Gastroesophageal sphincter (tissue), 4 donors: ENCODE data around the gene SPATA16. TPM values are rescaled to one million over a fixed set of nuclear protein-coding genes. Genes with fewer than 3 reads are reported as not detected.

Experiments used
- ATAC-seq: fragments of 150-250 bp; one replicate; pipeline ENCODE4 v1.9.1; 2016; ENCODE audit warnings: mild to moderate bottlenecking, moderate library complexity
- H3K27ac ChIP-seq, 4 donors: fragments of 200-600 bp; sonication (generic) in 3 of 4; 1 replicate in 3 of 4; 2 replicates in 1 of 4; pipeline ENCODE4 v1.5.1; 2016 to 2019
- H3K27me3 ChIP-seq: fragments of 200-600 bp; sonication (generic); one replicate; pipeline ENCODE4 v1.5.1; 2019
- H3K36me3 ChIP-seq, 2 donors: fragments of 200-600 bp; sonication (generic); one replicate each; pipeline ENCODE4 v1.5.1; 2019; ENCODE audit warnings: control low read depth in 1 of 2
- H3K4me1 ChIP-seq, 3 donors: fragments of 200-600 bp; sonication (generic); 1 replicate in 2 of 3; 2 replicates in 1 of 3; pipeline ENCODE4 v1.5.1; 2016 to 2019; ENCODE audit warnings: control low read depth in 2 of 3
- H3K4me3 ChIP-seq, 2 donors: fragments of 200-600 bp; sonication (generic); one replicate each; pipeline ENCODE4 v1.5.1; 2019; ENCODE audit warnings: mild to moderate bottlenecking in 1 of 2, moderate library complexity in 1 of 2
- H3K9me3 ChIP-seq, 3 donors: fragments of 200-600 bp; sonication (generic); one replicate each; pipeline ENCODE4 v1.5.1; 2017 to 2019; ENCODE audit warnings: control low read depth in 2 of 3
- EP300 ChIP-seq: sonication (generic); formaldehyde crosslinking; IDR thresholded peaks from one replicate; pipeline ENCODE4 v1.6.1; 2017; ENCODE audit warnings: antibody characterized with exemption, mild to moderate bottlenecking
- POLR2A ChIP-seq, 2 donors: fragments of 450-650 bp; IDR thresholded peaks; one replicate each; pipeline ENCODE4 v1.6.1; 2017; ENCODE audit warnings: antibody characterized with exemption in 2 of 2, mild to moderate bottlenecking in 2 of 2, moderate library complexity in 1 of 2
- POLR2AphosphoS5 ChIP-seq: sonication (generic); formaldehyde crosslinking; IDR thresholded peaks from one replicate; pipeline ENCODE4 v1.6.1; 2017; ENCODE audit warnings: antibody characterized with exemption
- WGBS, 2 donors: methylation state at CpG; one replicate each; pipeline ENCODE4 v1.1.5; 2018; ENCODE audit warnings: low coverage in 1 of 2; 5-methylcytosine and 5-hydroxymethylcytosine counted together
- total RNA-seq, 4 donors: library from RNA; depleted of rRNA; stranded (reverse); fragments of >200 nt; gene quantifications; one replicate each; pipeline ENCODE4 v1.1.0, GENCODE V29; 2016
- TF ChIP-seq, protein P1 (sequence below), 4 experiments: fragments of 200-600 bp in 2 of 4; fragments of 450-650 bp in 2 of 4; sonication (generic) in 1 of 4; IDR thresholded peaks; one replicate each; pipeline ENCODE4 v1.5.1; 2017 to 2019; ENCODE audit warnings: antibody characterized with exemption in 4 of 4, mild to moderate bottlenecking in 2 of 4, moderate library complexity in 2 of 4

SPATA16 gene
- total RNA-seq, 4 donors from 2014 or later = not detected

DNA sequence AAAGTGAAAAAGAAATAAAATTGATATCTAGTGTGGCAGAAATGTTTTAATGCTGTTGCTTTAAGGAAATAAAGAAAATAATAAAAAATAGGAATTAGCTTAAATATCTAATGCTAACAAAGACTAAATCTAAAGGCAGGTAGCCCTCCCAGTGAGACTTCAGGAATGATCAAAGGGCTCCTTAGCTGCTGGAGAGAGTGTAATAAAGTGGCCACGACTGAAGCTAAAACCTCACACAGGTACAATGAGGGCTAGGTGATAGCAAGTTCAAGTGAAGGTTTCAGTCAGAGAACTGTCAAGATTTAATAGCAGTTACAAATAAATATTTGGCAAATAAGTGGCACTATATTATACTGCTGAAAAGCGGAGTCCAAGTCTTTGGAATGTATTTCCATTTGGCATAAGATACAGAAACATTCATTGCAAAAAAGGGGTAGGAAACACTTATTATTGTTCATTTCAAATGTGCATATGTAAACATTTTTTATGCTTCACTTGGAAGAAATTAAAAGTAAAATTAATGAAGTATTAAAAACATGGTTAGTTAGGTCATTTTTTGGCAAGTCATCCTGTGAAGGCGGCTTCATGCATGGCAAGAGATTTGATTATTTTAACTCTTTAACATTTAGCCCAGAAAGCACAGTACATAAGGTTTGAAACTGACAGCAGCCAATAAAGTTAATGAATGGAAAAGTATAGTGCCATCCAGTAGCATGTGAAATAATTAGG is 222.3 kb downstream of the SPATA16 start:
- no peak overlapping the region for H3K4me3 ChIP-seq
- WGBS, 2 donors = 40% methylated on average over 3 of the region's 3 CpGs

DNA sequence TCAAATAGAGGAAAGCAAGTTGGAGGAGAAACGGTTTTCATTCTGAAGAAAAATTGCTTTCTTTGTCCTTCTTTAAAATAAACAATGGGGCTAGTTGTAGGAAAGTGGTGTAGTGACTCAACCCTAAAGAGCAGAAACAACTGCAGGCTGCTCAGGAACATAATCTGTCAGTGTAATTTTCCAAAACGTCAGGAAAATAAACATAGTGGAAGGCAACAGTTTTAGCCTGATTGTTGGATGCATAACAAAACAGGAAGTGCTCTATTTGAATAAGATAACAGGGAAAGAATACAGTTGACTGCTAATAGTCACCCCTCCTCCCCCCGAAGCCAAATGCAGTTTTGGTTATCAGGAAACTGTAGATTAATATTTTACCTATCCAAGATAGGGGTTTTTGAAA is 222.9 kb downstream of the SPATA16 start:
- no peaks in the 10 kb centered on the region for H3K36me3 ChIP-seq
- no peak overlapping the region for H3K4me3 ChIP-seq
- TF ChIP-seq, protein P1, sequence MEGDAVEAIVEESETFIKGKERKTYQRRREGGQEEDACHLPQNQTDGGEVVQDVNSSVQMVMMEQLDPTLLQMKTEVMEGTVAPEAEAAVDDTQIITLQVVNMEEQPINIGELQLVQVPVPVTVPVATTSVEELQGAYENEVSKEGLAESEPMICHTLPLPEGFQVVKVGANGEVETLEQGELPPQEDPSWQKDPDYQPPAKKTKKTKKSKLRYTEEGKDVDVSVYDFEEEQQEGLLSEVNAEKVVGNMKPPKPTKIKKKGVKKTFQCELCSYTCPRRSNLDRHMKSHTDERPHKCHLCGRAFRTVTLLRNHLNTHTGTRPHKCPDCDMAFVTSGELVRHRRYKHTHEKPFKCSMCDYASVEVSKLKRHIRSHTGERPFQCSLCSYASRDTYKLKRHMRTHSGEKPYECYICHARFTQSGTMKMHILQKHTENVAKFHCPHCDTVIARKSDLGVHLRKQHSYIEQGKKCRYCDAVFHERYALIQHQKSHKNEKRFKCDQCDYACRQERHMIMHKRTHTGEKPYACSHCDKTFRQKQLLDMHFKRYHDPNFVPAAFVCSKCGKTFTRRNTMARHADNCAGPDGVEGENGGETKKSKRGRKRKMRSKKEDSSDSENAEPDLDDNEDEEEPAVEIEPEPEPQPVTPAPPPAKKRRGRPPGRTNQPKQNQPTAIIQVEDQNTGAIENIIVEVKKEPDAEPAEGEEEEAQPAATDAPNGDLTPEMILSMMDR (IDR thresholded peaks at IDR 0.05) = no peak
- TF ChIP-seq EP300 (no peak), POLR2A (IDR thresholded peaks at IDR 0.05) (no peak), POLR2AphosphoS5 (no peak)
- H3K27me3 ChIP-seq = no peaks in the 10 kb centered on the region
- no peak for ATAC-seq
- no peaks in the 10 kb centered on the region for H3K9me3 ChIP-seq
- 10 to 22% methylated on average over 3 of the region's 3 CpGs for WGBS, 2 donors
- H3K4me1 ChIP-seq = no peaks in the 10 kb centered on the region
- no peak overlapping the region for H3K27ac ChIP-seq

More for the DNA sequence above, 222.3 kb downstream of the SPATA16 start:
- no peaks in the 10 kb centered on the region for H3K4me1 ChIP-seq
- no peak for ATAC-seq
- no peak for TF ChIP-seq EP300
- H3K36me3 ChIP-seq = no peaks in the 10 kb centered on the region
- H3K27me3 ChIP-seq = no peaks in the 10 kb centered on the region
- H3K27ac ChIP-seq = no peak overlapping the region
- no peaks in the 10 kb centered on the region for H3K9me3 ChIP-seq

DNA sequence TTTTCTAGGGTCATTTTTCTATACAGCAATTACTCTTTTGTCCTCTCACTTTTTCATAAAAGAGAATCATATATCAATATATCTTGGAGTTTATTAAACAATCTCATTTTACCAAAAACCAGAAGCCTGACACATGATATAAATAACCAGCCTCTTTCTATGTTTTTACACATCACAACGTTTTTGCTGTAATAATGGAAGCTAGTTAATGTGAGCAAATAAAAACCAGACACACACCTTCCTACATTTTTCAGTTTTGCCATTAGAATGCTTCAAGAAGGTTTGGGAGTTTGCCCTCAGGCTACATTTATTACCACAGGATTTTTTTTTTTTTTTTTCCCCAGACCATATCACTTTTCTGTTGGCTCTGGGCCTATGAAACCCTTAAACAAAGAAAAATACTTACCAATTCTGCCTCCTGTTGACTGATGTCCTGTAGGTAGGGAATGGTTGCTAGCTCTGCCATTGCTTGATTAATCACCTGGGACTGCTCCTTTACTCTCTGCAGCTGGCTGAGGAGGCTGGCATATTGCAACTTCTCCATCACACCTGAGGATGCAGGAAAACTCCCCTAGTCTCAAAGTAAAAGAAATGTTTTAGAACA is 225.0 kb downstream of the SPATA16 start:
- no peaks in the 10 kb centered on the region for H3K9me3 ChIP-seq

DNA sequence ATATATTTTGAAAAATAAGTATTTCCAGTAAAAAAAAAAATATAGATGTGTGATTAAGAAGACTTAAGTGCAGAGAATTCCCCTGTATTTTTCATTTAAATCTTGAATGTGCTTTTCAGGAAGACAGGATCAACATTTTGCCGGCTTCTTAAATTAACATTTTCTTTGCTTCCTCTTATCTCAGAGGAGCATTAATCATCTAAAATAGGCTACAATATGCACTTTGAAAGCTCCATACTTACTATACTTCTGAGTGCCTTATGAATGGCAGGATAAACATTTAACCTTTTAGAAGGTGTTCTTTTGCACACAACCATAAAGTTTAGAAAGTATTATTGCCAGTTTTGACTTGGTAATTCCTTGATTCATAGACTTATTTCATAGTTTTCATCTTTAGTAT is 226.2 kb downstream of the SPATA16 start:
- Histone ChIP-seq H3K4me1 (no peaks in the 10 kb centered on the region), H3K27ac (no peak overlapping the region), H3K36me3 (no peaks in the 10 kb centered on the region), H3K4me3 (no peak overlapping the region), H3K27me3 (no peaks in the 10 kb centered on the region), H3K9me3 (no peaks in the 10 kb centered on the region)
- 8 to 11% methylated on average over 1 of the region's 1 CpG for WGBS, 2 donors
- TF ChIP-seq EP300 = no peak
- TF ChIP-seq POLR2AphosphoS5 = no peak
- no peak for TF ChIP-seq POLR2A (IDR thresholded peaks at IDR 0.05)
- TF ChIP-seq, protein P1 (IDR thresholded peaks at IDR 0.05) = no peak
- no peak for ATAC-seq

More for the DNA sequence above, 225.0 kb downstream of the SPATA16 start:
- WGBS, 2 donors = 56 to 57% methylated on average over 1 of the region's 1 CpG
- no peaks in the 10 kb centered on the region for H3K4me1 ChIP-seq
- H3K36me3 ChIP-seq = no peaks in the 10 kb centered on the region
- no peak for ATAC-seq
- TF ChIP-seq, protein P1 (IDR thresholded peaks at IDR 0.05) = no peak
- TF ChIP-seq POLR2AphosphoS5 (no peak), POLR2A (IDR thresholded peaks at IDR 0.05) (no peak), EP300 (no peak)
- no peak overlapping the region for H3K4me3 ChIP-seq
- H3K27ac ChIP-seq = no peak overlapping the region
- H3K27me3 ChIP-seq = no peaks in the 10 kb centered on the region

DNA sequence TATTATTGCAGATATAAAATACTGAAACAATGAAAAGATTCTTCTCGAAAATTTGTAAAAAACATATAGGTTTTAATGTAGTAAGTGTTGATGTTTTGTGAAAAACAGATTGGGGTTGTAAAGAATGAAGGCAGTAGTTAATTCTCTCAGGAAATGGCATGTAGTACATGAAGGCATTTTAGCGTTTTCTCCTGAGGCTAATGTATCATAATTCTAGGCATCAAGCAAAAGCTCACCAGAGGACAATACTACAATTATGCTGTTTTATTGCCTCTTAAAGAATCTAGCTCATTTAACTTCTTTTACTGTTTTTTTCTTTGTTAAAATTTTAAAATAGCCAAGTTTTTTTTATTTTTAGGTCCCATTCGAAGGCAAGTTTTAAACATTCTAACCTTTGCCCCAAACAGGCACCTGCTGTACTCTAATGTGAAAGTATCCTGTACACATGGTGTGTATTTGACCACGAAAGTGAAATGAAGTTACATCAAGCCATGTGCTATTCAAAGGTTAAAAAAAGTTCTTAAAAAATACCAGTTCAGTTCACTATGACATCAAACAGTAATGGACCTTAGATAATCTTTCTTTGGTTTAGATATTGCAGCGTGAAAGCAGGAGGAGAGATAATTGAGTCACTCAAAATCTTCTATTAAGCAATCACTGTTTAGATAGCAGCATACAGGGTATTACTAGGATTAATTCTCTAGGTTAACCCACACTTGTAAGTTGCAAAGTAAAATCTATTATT is 227.0 kb downstream of the SPATA16 start:
- no peaks in the 10 kb centered on the region for H3K4me1 ChIP-seq
- H3K27ac ChIP-seq = no peak overlapping the region
- H3K36me3 ChIP-seq = no peaks in the 10 kb centered on the region
- WGBS, 2 donors = 50 to 80% methylated on average over 4 to 5 of the region's 5 CpGs
- H3K4me3 ChIP-seq = no peak overlapping the region
- no peaks in the 10 kb centered on the region for H3K9me3 ChIP-seq
- no peak for ATAC-seq
- TF ChIP-seq, protein P1 (IDR thresholded peaks at IDR 0.05) = no peak
- TF ChIP-seq POLR2AphosphoS5 (no peak), EP300 (no peak), POLR2A (IDR thresholded peaks at IDR 0.05) (no peak)
- no peaks in the 10 kb centered on the region for H3K27me3 ChIP-seq
